Measurements from ENCODE around the gene CAMTA1. TPM values are rescaled to one million over a fixed set of nuclear protein-coding genes. Genes with fewer than 3 reads are reported as not detected.

The CAMTA1 gene
- total and polyA plus RNA-seq, 9 of the 15 experiments (the other 6 are each of a cell fraction or from before 2014, with no cell fraction given): 43.9 to 161 (median 65.9) TPM

GRCh38 chr1:7594714-7595295 is 809.6 kb downstream of the CAMTA1 start:
- no peak overlapping the region for H3K27ac ChIP-seq (ENCODE audit: extremely low read depth, low read depth, low read length)
- H3K79me2 ChIP-seq (ENCODE audit: control insufficient read depth, insufficient read depth, low read length): no peaks in the 10 kb centered on the region
- 3% methylated on average over 13 of the region's 13 CpGs for WGBS (ENCODE audit: insufficient coverage, low coverage, missing lambda C conversion rate)
- ChIA-PET CTCF (ENCODE audit: low intra/inter-chr PET ratio) (interaction anchor here (0.5 kb wide), 1 partner anchor 865 kb away, joined by 4 read pairs; no protein-coding TSS in a partner anchor), POLR2A (interaction anchor here (0.6 to 1.4 kb wide), 5 partner anchors 12 to 1219 kb away, joined by 3 to 5 read pairs (median 3); no protein-coding TSS in a partner anchor)
- H3K36me3 ChIP-seq (ENCODE audit: control insufficient read depth, insufficient read depth, low read length): no peaks in the 10 kb centered on the region
- intact Hi-C loops (cut with micrococcal nuclease) (no loop called here), in situ Hi-C loops (cut with MboI) (no loop called here)
- H3K9me3 ChIP-seq (replicated peaks; ENCODE audit: control insufficient read depth, insufficient read depth, low read depth, low read length): no peaks in the 10 kb centered on the region
- no peak overlapping the region for H3K4me3 ChIP-seq
- ATAC-seq (no peak), DNase-seq (ENCODE audit: extremely low read depth in 1 of 4, low spot score in 3 of 4) (no peak), FAIRE-seq (no peak)
- no peak overlapping the region for H3K4me2 ChIP-seq (ENCODE audit: insufficient read depth, low read length)
- no peak overlapping the region for H3K9ac ChIP-seq (ENCODE audit: insufficient read depth in 1 of 2, low read depth in 2 of 2, low read length in 2 of 2)
- H3K27me3 ChIP-seq (ENCODE audit: control insufficient read depth in 2 of 2, insufficient read depth in 2 of 2, low read length in 2 of 2): peaks cover 22 to 52% of the 10 kb centered on the region in 2 experiments
- H4K20me1 ChIP-seq (replicated peaks; ENCODE audit: control insufficient read depth, insufficient read depth, low read length): peaks cover 27% of the 10 kb centered on the region
- TF ChIP-seq THAP7 (CRISPR knock-in tag; IDR thresholded peaks at IDR 0.05) (no peak), SP1 (CRISPR knock-in tag; IDR thresholded peaks at IDR 0.05) (no peak), SNAPC5 (CRISPR knock-in tag; IDR thresholded peaks at IDR 0.05) (no peak), HNRNPLL (IDR thresholded peaks at IDR 0.05; ENCODE audit: low read depth, low read length, poor library complexity, severe bottlenecking) (no peak), ZEB2 (IDR thresholded peaks at IDR 0.05) (no peak), CBX8 (IDR thresholded peaks at IDR 0.05; ENCODE audit: borderline replicate concordance, extremely low read depth, low read depth, low read length, poor library complexity, severe bottlenecking) (no peak), ADNP (tag; IDR thresholded peaks at IDR 0.05) (no peak), BCLAF1 (IDR thresholded peaks at IDR 0.05; ENCODE audit: borderline replicate concordance in 1 of 2, control insufficient read depth in 1 of 2, low read depth in 2 of 2, low read length in 1 of 2) (no peak), LCOR (CRISPR knock-in tag; IDR thresholded peaks at IDR 0.05) (no peak), ZSCAN32 (CRISPR knock-in tag; IDR thresholded peaks at IDR 0.05) (no peak), TBP (optimal IDR thresholded peaks at IDR 0.05; ENCODE audit: low read depth, low read length) (no peak), GATAD2B (IDR thresholded peaks at IDR 0.05; ENCODE audit: borderline replicate concordance) (no peak), LARP7 (IDR thresholded peaks at IDR 0.05) (no peak), XRCC5 (IDR thresholded peaks at IDR 0.05; ENCODE audit: low read depth, low read length) (no peak), HDGF (IDR thresholded peaks at IDR 0.05) (no peak), EGR1 (conservative IDR thresholded peaks at IDR 0.05) (no peak), MCM7 (IDR thresholded peaks at IDR 0.05) (no peak)
- H3K4me1 ChIP-seq (replicated peaks in 1 of 2; ENCODE audit: control insufficient read depth in 2 of 2, insufficient read depth in 2 of 2, low read length in 2 of 2): no peaks in the 10 kb centered on the region
- H3K9me1 ChIP-seq (ENCODE audit: control insufficient read depth, insufficient read depth, low read length): no peaks in the 10 kb centered on the region
- H2AFZ ChIP-seq (ENCODE audit: low read depth, low read length): no peak overlapping the region
- BruUV-seq (replicated peaks): no TSS peak
